CD4-positive, alpha-beta T cell treated with Interleukin-10 for 1 hour (primary cell): ENCODE results near the gene CADPS2.

Experiments
- DNase-seq: peaks from one replicate; pipeline ENCODE4 v3.0.0-alpha.2; 2020

The CADPS2 gene

DNA sequence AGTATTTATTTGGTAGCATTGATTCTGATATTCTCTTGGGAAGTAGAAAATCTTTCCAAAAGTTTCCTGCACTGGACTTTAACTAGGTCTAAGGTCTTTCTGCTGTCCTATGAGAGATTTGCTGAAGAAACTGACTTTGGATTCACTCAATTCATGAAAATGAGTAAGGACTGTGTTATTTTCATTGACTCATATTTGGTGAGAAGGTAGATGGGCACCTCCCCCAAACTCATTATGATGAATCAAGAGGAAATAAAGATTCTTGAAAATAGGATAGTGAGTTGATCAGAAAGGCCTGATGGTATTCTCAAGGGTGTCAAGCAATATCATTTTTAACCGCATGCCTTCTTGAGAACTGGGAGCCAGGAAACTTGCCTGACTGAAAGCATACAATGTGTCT, 297.6 kb downstream of the CADPS2 start:
- no peak for DNase-seq

DNA sequence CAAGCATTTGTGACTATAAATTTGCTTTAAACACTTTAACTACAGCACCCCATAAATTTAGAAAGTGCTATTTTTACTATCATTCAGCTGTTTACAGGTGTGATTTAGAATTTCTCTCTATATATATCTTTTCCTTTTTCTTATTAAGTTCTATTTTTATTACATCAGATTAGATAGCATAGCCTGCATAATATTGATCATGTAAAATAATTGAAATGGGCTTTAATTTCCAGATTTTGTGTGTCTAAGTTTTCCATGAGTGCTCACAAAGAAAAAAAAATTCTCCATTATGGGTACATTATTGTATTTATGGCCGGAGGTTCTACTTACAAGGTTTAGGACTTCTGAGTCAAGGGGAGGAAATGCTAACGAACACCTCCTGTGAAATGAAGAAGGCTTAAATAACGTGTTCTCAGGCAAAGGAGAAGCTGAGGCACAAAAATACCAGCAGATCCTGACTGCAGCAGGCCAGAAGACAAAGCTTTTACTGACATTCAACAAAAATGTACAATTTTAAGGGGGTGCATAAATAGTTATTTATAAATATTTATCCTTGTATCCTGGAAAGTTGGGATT, 301.5 kb downstream of the CADPS2 start:
- DNase-seq: no peak

DNA sequence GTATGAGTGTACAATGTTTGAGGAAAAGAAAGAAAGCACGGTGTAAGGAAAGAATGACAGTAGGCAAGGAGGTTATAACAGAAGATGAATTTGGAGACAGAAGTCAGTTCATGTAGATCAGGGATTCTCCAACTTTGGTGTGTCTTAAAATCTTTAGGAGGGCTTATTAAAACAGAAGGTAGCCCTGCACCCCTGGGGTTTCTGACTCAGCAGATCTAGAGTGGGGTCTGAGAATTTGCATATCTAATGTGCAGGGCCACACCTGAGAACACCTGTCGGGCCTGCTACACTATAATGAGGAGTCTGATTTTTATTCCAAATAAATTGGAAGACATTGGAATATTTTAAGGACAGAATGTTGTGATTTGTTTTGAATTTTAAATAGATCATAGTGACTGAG, 307.9 kb downstream of the CADPS2 start:
- no peak for DNase-seq

DNA sequence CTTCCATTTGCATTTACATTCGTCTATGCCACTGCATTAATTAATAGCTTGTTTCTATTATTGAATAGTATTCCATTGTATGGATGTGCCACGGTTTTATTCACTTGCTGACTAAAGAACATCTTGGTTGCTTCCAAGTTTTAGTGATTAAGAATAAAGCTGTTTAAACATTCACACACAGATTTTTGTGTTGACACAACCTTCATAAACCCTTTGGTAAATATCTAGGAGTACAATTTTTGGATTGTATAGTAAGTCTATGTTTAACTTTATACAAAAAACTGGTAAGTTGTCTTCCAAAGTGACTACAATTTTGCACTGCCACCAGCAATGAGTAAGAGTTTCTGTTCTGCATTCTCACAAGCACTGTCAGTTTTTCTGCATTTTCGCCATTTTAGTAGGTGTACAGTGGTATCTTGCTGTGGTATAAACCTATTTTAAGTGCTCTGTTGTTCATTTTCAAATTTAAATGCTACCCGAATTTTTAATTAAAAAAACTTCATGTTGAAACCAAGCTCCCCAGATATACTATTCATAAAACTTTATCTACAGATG, 308.7 kb downstream of the CADPS2 start:
- no peak for DNase-seq

GRCh38 chr7:122572706-122573105, 313.6 kb downstream of the CADPS2 start:
- no peak for DNase-seq

- DNase-seq: no peak
Observed at GRCh38 chr7:122561326-122561725, 324.9 kb downstream of the CADPS2 start.

- DNase-seq: no peak
Observed at GRCh38 chr7:122556873-122557542, 329.3 kb downstream of the CADPS2 start.

- DNase-seq: no peak
Observed at GRCh38 chr7:122556219-122556618, 330.0 kb downstream of the CADPS2 start.

DNA sequence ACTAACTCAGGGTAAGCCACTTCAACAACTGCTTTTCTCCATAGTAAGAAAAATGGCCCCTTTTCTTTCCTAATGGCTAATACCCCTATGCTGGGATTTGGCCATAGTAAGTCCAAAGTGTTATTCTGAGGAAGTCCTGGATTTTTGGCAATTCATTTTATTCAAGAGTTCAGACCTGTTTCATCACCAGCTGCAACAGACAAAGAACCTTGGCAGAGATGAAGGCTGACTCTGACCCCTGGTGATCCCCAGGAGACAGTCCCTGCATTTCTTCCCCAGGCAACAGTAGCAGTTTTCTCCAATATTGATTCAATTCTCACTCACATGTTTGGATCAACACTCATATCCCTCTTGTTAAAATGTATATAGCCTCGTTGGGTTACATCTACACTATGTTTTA, 332.5 kb downstream of the CADPS2 start:
- DNase-seq: no peak

DNA sequence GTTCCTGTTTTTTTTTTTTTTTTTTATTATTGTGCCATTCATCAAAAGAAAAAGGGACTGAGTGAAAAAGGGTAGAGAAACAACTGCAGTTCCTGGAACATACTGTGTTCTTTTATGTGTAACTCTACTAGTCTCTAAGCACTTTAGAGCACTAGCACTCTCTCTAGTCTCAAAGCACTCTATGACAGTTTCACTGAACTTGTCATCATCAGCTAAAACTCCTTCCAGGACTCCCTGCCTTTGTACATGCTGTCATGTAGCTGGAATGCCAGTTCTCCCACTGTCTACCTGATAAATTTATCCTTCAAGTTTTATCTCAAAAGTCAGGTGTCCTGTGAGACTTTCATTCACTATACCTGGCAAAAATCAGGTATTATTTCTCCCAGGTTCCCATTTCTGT, 333.5 kb downstream of the CADPS2 start:
- DNase-seq: no peak

- DNase-seq: no peak
Observed at GRCh38 chr7:122550545-122550944, 335.7 kb downstream of the CADPS2 start.

- no peak for DNase-seq
Observed at GRCh38 chr7:122549578-122549977, 336.7 kb downstream of the CADPS2 start.

DNA sequence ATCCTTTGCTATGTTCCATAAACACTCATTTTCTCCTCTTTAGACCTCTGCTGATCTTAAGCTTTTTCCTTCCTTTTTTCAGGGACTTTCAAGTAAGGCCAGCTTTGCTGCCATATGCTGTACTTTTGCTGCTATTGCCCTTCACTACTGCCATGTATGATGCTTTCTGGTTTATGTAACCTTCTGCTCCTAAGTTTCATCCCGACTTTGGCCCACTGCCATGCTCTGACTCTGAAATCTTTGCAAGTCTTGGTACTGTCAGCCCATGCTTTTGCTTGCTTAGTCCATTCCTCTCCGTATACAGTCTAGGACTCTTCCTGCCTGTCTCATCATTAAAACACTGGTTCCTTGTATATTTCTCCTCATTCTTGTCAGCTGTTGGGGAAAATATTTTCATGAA, 339.8 kb downstream of the CADPS2 start:
- no peak for DNase-seq

GRCh38 chr7:122544463-122544862, 341.8 kb downstream of the CADPS2 start:
- DNase-seq: no peak

- DNase-seq: no peak
Observed at GRCh38 chr7:122543891-122544290, 342.4 kb downstream of the CADPS2 start.

GRCh38 chr7:122543166-122543565, 343.1 kb downstream of the CADPS2 start:
- DNase-seq: no peak

- no peak for DNase-seq
Observed at GRCh38 chr7:122535086-122535485, 351.2 kb downstream of the CADPS2 start.

DNA sequence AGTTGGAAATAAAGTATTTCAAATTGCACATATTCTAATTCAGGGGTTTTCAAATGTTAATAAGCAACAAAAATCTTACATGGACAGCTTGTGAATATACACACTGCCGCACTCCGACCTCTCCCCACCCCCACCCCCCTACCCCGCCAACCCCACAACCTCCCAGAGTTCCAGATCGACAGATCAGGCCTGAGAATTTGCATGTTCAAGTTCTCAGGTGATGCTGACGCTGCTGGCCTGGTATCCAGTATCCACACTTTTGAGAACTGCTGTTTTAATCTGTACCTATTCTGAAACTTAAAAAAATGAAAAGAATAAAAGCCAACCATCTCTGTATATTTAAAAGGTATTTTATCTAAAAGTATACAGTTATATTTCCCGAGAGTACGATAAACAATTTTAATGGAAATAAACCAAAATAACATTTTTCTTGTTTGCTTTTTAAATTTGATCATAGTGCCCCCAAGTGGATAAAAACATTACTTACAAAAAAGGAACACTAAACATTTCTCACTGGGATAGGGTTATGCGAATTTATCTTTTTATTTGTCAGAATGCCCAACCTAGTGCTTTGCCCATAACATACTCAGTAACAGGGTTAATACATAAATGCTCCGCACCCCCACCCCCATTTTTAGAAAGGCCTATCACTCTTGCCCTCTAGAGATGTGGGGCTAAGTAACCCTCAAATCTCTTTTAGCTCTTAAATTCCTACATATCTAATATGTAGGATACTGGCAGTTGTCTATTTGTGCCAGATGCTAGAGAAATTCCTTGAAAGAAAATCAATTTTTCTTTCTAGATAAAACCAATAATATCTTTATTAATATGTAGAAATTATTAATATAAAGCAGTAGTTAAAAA, 353.6 kb downstream of the CADPS2 start:
- DNase-seq: no peak

DNA sequence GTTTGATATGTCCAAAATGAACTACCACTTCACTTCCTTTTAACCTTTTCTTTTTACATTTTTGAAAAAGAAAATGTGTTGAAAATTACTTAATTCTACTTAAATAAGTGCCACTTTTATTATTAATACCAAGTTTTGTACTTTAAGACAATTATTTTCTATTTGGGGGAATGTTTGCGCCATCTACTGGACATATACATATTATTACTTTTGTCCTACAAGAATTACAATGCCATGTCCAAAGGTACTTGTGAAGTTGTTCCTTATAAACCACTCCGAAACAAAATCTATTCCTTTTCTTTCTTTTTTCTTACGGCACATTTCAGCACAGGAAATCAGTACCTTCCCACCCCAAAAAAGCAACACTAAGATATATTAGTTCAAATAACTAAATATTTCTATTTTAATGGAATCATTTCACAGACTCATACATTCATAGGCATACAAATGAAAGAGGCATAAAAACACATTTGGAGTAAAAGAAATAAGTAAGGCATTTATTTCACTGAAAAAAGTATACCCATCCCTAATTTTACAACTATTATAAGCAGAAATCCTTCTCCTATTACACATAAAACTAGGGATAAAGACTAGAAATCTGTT, 357.3 kb downstream of the CADPS2 start:
- DNase-seq: no peak

- no peak for DNase-seq
Observed at GRCh38 chr7:122525355-122525754, 360.9 kb downstream of the CADPS2 start.

- DNase-seq: no peak
Observed at GRCh38 chr7:122521767-122522166, 364.5 kb downstream of the CADPS2 start.

- DNase-seq: no peak
Observed at GRCh38 chr7:122520971-122521555, 365.2 kb downstream of the CADPS2 start.

DNA sequence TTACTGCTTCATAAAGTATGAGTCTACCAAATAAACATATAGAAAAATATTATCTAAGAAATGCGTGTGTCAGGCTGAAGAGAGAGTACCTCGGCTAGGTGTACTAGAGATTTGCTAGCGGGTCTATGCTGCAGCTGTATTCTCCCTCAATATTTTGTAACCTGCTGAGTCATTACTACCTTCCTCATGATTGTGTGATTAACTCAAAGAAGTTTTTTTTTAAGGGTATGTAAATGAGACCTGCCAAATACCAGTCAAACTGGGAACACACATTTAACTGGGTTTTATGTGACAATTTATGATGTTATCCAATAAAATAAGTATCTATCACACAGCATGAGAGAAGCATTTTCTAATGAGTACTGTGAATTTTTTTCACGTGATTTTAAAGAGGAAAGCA, 367.8 kb downstream of the CADPS2 start:
- DNase-seq: no peak
